Measurements from ENCODE around the gene SMOC1.

The SMOC1 gene

DNA sequence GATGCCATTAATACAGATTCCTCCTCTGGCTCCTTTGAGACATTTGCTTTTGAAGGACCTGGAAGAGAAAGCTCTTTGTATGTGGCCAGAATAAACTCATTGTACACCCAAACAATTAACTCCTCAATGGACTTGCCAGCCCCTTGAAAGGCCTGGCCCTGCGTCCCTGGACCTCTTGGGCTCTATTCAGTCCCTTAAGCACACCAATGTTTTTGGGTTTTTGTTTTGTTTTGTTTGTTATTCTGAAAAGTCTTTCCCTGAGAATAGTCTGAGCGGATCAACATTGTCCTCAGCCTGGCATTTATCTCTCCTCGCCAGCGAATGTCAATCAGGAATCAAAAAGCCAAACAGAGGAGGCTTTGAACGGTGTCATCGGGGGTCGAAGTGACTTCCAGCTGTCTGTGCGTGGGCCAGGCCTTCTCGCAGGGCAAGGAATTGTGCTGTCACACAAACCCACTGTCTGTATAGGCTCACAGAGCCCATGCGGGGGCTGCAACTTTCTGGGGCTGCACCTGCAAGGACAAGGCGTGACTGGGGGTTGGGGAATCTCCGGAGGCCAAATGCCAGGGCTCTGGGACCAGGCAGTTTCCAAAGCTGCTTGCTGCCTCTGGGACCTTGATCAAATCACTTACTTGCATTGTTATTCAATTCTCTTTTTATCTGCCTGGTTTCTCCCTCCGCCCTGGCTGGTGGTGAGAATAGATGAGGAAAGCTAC, 108.3 kb downstream of the SMOC1 start:
- no peak for DNase-seq

DNA sequence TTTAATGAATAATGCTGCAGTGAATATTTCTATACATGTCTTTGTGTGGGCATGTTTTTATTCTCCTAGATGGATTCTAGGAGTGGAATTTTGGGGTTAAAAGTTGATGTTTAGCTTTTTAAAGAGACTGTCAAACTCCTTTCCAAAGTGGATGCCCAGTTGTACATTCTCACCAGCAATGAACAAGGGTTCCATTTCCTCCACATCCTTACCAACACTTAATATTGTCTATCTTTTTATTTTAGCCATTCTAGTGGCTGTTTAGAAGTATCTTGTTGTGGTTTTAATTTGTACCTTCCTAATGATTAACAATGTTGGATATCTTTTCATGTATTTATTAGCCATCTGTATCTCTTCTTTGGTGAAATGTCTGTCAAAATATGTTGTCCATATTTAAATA, 109.8 kb downstream of the SMOC1 start:
- no peak for DNase-seq

DNA sequence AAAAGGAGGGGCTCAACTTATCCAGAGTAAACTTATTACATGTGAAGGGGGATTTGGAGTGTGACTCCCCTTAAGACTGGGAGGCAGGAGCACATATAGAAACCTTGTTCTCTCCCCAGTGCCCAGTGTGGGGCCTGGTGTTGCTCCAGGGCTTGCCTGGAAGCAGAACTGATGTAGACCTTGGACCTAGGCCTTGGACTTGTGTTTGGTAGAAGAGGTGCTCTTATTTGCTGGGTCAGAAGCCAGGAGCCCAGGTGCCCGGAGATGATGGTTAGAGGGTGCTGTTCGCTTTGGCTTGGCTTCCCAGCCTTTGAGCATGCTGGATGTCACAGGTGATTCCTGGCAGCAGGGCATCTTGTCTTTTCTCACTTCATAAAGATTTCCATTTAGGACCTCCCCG, 110.4 kb downstream of the SMOC1 start:
- DNase-seq = no peak

DNA sequence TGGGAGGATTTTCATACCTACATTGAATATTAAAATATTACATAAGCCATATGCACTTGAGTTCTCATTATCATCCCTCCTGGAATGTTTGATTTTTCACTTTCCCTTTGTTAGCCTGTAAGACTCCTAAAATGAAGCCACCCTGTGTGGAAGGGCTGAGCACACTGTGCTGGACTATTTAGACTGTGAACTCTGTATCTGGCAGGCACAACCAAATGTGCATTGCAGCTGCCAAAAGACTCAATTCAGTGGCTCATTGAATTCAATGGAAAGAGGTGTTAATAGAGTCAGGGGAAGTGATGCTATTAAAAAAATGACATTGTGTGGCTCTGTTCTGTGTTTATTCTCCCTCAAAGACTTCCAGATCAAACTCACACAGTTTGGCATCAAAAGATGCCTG, 111.1 kb downstream of the SMOC1 start:
- no peak for DNase-seq

DNA sequence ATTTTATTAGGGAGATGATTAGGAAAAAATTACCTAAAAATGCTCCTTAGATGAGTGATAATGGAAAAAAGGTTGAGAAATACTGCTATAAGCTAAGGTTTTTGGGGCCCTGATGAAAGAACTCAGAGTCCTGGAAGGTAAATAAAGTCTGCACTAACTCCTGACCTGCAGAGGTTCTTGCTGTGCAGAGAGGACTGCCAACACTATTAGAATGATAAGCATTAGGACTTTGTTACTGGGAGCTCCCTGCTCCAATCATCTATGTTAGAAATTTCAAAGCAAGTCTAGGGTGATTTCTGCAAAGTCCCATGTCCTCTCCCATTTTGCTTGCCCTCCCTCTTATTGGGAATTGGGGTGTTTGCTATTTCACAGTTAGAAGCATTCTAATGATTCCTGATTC, 112.2 kb downstream of the SMOC1 start:
- no peak for DNase-seq

DNA sequence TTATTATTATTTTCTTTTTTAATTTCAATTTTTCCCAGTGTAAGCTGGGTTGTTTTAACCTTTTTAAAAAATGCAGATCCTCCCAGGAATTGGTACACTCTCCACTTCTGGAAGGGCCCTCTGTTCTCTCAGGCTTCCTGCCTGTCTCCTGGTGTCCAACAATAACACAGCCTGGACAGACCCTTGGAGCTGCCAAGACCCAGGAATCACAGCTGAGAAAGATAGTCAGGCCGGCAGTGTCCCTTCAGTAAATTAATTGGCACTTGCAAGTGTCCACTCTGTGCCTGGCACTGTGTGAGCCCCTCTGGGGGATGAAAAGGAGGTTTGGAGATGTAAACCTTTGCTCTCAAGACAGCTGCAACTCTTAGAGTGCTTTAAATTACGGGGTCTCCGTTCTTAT, 113.3 kb downstream of the SMOC1 start:
- DNase-seq = no peak

DNA sequence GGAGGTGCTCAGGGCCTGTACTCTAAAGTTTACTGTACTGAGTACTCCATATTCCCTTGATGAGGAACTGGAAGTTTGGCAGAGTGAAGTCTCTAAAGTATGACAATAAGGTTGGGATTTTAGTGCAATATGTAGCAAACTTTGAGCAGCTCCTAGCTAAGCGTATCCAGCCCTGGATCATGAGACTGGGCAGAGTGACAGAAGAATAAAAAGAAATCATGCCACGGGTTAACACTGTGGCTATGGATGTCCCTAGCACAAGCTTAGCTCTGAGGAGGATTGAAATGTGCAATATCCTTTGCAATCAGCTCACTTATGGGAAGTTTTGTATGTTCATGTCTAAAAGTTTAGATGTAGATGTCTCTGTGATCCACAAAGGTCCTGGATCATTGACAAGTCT, 114.1 kb downstream of the SMOC1 start:
- no peak for DNase-seq

DNA sequence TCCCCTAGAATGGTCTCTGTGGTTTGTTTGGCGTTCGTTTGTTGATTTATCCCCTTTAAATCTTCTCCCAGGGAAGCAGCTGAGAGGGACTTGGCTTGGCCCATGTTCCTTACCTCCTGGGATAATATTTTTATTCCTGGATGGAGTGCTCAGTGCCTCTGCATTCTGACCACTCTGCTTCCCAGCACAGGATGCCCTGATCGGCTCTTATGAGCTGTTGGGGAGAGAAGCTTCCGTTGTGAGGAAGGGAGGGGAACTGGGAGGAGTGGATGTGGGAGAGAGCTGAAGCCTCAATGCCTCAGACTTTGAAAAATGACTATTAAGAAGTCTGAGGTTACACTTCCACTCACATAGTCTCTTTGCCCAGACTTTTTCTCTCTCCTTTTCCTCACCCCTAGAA, 114.8 kb downstream of the SMOC1 start:
- no peak for DNase-seq

DNA sequence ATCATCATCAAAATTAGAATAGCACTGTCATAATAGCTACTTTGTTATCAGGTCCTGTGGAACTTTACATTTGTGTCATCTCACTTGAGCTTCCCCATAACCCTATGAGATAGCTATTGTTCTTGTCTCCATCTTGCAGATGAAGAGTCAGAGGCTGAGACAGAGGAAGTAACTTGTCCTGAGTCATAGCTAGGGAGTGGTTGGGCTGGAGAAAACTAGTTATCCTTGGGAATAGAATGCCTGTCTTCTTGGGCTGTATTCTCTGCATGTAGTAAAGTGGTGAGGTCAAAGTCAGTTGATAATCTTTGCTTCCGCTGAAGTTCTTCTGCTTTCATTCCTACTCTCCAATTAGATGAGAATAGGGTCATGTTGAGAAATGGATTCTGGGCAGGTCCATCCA, 117.0 kb downstream of the SMOC1 start:
- no peak for DNase-seq

DNA sequence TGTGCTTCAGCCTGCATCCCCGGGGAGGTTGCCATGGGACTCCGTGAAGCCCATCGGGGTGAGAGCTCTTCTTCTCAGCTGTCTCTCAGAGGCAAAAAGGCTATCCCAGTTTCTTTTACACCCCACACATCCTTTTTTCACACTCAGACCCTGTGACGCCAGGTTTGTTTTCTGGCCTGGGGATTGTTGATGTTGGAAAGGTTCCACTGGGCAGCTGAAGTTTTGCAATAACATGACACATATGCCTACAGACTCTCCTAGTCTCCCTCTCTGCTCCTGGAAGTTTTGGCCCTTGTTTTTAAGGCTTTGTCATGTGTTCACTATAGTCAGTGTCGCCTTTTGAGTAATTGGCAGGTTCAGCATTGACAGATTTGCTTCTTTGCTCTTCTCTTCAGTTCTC, 118.6 kb downstream of the SMOC1 start:
- no peak for DNase-seq

DNA sequence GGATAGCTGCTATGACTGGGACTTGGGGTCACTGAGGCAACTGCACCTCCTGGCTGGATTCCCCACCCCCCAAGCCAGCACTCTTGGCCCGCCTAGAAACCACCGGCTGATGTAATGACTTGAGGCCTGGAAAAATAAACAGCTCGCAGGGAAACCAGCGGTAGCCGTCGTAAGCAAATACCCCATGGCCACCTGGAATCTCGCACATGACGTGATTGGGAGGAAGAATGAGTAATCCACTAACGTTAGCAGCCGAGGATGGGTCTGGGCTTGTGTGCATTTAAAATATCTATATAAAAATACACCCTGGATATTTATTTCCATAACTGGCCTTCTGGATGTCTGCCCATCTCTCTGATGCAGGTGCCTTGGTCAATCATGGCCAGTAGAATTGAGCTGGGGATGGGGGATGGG, 120.1 kb downstream of the SMOC1 start:
- no peak for DNase-seq

DNA sequence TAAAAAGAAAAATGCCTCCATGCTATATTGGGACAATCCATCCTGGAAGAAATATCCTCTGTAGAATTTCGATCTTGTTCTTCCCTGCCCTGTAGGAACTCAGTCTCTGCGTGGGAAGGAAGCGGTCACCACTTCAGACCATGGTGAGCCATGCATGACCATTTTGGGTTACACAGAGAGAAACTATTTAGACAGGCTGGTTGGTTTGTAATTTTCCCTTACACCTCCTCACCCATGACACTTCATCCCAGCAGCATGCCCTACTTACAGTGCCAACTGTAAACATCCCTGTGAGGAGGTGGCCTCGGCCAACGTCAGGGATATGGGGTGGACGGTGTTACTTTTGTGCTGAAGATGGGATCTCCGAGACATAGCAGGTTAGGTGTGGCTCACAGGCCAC, 121.4 kb downstream of the SMOC1 start:
- no peak for DNase-seq

DNA sequence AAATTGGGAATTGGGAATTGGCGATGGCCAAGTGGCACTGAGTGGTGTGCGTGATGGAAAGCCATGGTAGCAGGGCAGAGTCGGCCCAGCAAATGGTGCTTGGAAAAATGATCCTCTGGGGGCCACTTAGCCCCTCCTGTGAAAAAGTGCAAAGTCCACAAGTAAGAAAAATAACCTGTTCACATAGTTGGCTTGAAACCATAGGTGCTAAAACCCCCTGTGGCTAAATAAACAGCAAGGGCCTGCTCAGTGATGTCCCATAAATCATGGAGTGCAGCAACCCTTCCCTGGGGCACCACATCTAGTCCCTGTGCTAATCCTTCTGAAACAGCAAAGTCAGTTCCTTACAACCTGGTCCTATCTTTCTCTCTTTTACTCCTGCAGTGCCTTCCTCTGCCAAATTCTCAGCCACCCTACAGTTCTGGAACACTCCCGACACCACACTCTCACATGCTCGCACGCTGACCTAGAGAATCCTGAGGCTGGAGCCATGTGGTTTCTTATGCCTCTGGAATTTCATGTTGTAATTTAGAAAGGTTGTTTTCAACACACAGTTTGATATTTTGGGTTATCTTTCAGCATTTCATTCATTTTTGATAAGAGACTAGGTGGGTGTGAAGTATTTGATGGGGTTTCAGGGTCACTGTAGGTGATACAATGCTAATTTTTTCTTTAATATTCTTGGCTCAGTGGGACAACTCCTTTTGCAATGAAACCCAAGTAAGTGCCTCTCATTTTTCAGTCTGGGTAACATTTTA, 123.6 kb downstream of the SMOC1 start:
- DNase-seq = no peak

DNA sequence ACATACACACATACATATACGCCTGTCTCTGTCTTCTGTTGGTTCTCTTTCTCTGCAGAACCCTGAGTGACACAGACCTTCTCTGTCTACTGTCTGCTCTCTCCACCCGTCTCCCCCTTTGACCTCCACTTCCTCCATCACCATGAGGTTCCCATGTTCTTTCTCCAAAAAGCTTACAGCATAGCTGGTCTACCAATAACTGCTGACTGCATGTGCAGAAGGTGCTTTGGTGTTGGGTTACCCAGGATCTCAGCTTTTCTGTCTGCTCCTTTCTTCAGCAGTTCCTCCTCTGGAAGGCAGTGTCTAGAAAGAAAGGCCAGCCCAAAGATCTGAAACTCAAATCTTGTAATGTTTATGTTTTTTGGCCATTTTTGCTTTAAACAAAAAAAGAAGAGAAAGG, 125.6 kb downstream of the SMOC1 start:
- DNase-seq = no peak

DNA sequence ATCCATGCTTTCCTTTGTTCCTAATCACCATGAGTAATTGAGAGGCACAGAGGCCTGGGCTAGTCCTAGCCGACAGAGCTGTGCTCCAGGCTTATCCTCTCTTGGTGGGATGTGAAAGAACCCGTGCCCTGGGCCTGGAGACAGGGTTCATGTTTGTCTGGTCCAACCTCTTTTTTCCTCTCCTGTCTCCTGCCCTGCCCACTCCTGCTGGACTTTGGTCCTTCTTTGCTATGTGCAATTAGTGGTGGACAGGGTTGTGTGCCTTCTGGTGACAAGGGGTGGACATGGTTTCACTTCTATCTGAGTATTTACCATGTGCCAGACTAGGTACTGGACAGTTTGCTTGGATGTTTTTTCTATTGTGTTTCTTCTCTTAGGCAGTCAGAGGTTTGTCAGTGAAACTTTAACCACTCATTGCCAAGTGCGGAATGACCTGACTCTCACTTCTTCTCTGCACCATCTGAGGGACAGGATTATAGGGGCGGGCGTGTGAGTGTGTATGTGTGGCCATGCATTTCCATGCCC, 126.1 kb downstream of the SMOC1 start:
- no peak for DNase-seq

DNA sequence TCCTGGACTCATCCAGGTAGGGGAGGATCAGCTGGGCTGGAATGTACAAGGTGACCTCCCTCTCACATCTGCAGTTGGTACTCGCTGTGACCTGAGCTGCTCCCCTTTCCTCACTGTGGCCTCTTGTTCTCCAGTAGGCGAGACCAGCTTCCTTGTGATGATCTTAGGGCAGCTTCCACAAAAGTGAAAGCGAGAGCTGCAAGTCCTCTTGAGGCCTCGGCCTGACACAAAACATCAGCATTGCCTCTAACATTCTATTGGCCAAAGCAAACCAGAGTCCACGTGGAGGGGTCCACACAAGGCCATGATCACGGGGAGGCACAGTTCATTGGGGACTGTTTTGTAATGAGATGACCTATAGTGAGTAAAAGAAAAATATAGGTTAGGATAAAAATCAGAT, 127.5 kb downstream of the SMOC1 start:
- DNase-seq = no peak

DNA sequence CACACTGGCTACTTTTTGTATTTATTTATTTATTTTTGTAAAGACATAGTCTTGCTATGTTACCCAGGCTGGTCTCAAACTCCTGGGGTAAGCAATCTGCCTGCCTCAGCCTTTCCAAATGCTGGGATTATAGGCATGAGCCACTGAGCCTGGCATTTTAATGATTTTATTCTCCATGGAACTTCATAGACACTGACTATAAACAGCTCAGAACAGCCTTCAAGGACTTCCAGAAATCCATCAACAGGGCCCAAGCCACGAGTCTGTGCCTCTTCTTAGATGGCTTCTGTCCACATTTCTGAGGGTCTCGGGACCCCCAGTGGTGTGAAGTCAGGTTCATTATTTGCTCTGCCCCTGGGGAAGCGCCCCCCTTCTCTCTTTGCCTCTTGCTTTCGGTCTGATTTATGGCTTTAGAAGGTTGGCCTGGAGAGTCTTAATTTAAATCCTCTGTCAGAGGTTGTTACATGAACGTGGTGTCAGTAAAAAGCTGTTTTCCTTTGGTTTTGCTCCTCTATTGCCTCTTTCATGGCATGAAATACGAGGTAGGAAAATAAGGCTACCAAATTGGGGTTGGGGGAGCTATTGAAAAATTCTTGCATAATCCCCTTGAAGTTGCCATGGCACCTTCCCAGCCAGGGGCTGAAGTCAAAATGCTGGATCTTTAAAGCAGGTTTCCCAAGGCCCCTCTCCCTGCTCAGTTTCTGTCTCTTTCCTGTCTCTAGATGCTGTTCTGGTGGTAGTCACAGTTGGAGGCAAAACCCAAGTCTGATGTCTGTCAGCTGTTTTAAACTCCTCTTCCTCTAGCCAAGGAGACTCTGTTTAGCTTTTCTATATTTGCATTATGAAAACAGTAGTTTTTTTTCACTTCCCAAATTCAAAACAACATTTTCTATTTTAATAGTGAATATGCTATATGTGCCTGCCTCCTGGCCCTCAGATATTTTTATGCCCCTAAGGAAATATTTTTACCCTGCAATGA, 129.4 kb downstream of the SMOC1 start:
- DNase-seq = no peak

DNA sequence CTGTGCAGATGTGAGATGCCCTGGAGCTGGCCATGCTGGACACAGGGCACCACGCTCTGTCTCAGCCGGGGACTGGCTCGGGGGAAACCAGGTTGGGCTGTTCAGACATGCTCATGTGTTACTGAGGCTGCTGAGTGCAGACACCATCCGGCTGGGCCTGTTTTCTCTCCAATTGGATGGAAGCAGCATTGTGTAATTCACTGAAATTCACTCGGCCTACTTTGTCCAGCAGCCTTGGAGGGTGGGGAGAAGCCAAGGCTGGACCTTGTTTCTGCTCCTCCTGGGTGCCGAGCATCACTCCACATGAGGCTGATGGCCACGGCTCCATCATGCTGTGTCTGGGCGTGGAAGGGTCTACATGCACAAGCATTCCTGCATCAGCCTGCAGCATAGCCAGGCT, 130.7 kb downstream of the SMOC1 start:
- no peak for DNase-seq

DNA sequence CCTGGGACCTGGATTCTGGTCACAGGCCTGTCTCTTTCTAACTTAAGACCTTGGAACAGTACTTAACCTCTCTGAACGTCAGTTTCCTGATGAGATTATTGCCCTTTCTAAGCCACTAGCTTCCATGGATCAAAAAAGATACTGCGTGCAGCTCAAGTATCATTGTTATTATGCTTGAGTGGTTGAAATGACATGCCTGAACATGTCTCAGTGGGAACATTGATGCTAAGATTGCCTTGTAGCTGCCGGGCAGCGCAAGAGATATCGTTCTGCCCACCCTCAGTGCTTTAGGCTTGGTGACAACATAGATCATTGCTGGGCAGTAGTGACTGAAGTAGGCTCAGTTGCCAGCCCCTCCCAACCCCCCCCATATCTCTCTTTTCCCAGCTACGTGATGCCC, 131.9 kb downstream of the SMOC1 start:
- DNase-seq = no peak

DNA sequence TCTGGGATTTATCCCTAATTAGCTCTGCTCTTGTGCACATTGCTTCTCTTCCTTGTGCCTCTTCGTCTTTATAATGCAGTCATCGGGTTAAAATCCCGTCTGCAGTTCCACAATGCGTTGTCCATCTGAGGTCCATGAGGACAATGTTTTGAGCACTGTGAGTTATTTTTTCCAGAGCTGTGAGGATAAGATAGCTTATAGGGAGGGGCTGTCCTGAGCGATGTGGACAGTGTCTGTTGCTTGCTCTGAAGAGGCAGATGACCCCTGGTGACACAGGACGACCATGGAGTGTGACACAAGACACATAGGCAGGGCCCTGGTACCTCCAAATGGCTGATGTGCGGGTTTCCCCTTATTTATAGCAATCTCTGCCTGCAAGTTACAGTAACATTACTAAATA, 132.5 kb downstream of the SMOC1 start:
- no peak for DNase-seq

DNA sequence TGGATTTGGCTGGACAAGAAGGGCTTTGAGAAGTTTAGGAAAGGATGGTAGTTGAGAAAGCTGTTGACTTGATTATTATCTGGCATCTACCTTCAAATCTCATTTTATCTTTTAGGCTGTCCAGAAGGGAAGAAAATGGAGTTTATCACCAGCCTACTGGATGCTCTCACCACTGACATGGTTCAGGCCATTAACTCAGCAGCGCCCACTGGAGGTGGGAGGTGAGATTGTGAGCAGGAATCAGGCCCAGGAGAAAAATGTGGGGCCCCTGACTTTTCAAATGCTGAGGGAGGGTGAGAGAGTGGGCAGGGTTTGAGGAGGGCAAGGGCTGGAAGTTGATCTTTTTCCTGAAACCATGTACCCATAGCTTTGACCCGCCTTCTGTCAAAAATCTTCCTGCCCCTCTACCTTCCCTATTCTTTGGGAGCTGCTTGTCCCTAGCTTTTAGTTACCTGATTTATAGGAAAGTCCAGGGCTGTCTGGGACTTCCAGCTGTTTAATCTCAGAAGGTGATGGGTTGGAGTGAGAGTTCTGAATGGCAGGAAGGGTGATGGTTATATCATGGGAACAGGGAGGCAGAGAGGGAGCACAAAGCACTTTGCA, 134.2 kb downstream of the SMOC1 start:
- no peak for DNase-seq

DNA sequence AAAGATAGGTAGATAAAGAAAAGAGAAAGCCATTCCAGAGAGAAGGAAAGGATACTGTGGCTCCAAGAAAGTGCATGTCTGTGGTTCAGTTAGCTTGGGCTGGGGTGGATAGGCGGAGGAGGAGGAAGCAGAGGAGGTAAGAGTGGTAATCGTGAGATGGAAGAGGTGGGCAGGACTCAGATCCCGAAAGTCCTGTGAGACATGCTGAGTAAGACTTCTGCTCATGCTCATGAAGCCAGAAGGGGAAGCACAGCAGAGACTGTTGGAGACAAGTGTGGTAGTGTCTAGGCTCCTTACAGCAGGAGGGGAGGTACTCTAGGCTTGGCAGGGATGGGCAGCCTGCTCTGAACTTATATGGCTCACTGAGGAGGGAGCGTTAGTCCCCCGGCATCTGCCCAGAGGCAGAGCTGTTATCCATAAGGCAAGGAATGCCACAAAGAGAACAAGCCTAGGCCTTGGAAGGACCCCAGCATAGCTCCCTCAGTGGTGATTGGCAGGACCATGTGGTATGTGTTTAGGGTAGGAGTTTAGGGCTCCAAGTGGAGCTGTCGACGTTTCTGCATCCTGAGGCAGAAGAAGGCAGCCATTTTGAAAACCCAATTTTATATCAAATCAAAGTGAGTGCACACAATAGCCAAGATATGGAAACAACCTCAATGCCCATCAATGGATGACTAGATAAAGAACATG, 135.3 kb downstream of the SMOC1 start:
- no peak for DNase-seq
